ENCODE measurements around the gene VCL. TPM values are rescaled to one million over a fixed set of nuclear protein-coding genes. Genes with fewer than 3 reads are reported as not detected.

The VCL gene
- total RNA-seq (2022), result 92.2 and 113 TPM in 2 replicates
- Bru-seq, nascent RNA, result percentile 85 among the genes with signal in this experiment
- BruChase-seq, experiment 1, labeled RNA remaining after a 2-hour chase, result percentile 81 among the genes with signal in this experiment
- percentile 91 among the genes with signal in this experiment for BruChase-seq, experiment 2, labeled RNA remaining after a 6-hour chase
- long read RNA-seq, full-length matches to known transcripts, result 57 of 110 reads
- long read RNA-seq, partial matches to known transcripts, result 16 of 110 reads
- long read RNA-seq, other reads (novel, unspliced or antisense), result 37 of 110 reads

- H3K4me3 Mint-ChIP-seq (ENCODE audit: unreplicated experiment), result peak within 1 kb of the TSS; percentile 98
- H3K4me1 ChIP-seq, result peaks cover 32% of the 10 kb centered on the region
- H3K4me3 ChIP-seq (ENCODE audit: low read depth, low read length), result peak within 1 kb of the TSS; percentile 100
- no peaks in the 10 kb centered on the region for H3K9me3 Mint-ChIP-seq (ENCODE audit: unreplicated experiment)
- H3K36me3 ChIP-seq (ENCODE audit: control insufficient read depth, insufficient read depth, low read length), result no peaks in the 10 kb centered on the region; the same call in 1 of the 2 replicates
- no peak for TF ChIP-seq CTCF (IDR thresholded peaks at IDR 0.05; ENCODE audit: insufficient read depth in 1 of 2, low read depth in 1 of 2, low read length in 1 of 2, severe bottlenecking in 1 of 2, unreplicated experiment in 1 of 2)
- H3K27ac Mint-ChIP-seq (ENCODE audit: unreplicated experiment), result peak within 1 kb of the TSS; percentile 96
- ChIA-PET POLR2A (interaction anchor here (0.6 to 2.5 kb wide), 10 partner anchors 20 to 176 kb away, joined by 3 to 19 read pairs (median 4); no protein-coding TSS in a partner anchor), CTCF (interaction anchor here (0.5 to 2.0 kb wide), 10 partner anchors 42 to 119 kb away, joined by 3 to 7 read pairs (median 4); no protein-coding TSS in a partner anchor)
- H3K9me3 ChIP-seq, result no peaks in the 10 kb centered on the region
- no TSS peak for BruUV-seq (replicated peaks)
- intact Hi-C loops (cut with micrococcal nuclease; ENCODE audit: unreplicated experiment), result loop anchor here (1.0 to 5.0 kb wide), 2 partner anchors 60 to 84 kb away; no protein-coding TSS in a partner anchor
- H3K36me3 Mint-ChIP-seq (ENCODE audit: insufficient read depth, unreplicated experiment), result peaks cover 22% of the 10 kb centered on the region
- no peaks in the 10 kb centered on the region for H3K27me3 ChIP-seq (replicated peaks; ENCODE audit: control insufficient read depth, insufficient read depth, low read length)
- peaks cover 27% of the 10 kb centered on the region for H3K4me1 Mint-ChIP-seq (ENCODE audit: low read depth, unreplicated experiment)
- H3K27me3 Mint-ChIP-seq (ENCODE audit: insufficient read depth, unreplicated experiment), result no peaks in the 10 kb centered on the region
- DNase-seq, result peak; percentile 99 to 100
Observed at GRCh38 chr10:73997787-73998622, at the start of gene VCL. Gene VCL (plus strand): TSS chr10:73998116. CDS start chr10:73998208, 92 bp downstream.

GRCh38 chr10:73948947-73949633 lies 48.8 kb upstream of the VCL start:
- no TSS peak for BruUV-seq (replicated peaks)
- Mint-ChIP-seq H3K4me1 (ENCODE audit: low read depth, unreplicated experiment) (no peaks in the 10 kb centered on the region), H3K27ac (ENCODE audit: unreplicated experiment) (no peak overlapping the region), H3K27me3 (ENCODE audit: insufficient read depth, unreplicated experiment) (no peaks in the 10 kb centered on the region), H3K36me3 (ENCODE audit: insufficient read depth, unreplicated experiment) (no peaks in the 10 kb centered on the region), H3K9me3 (ENCODE audit: unreplicated experiment) (no peaks in the 10 kb centered on the region), H3K4me3 (ENCODE audit: unreplicated experiment) (no peak overlapping the region)
- Histone ChIP-seq H3K4me1 (no peaks in the 10 kb centered on the region), H3K36me3 (ENCODE audit: control insufficient read depth, insufficient read depth, low read length) (no peaks in the 10 kb centered on the region), H3K9me3 (no peaks in the 10 kb centered on the region; the same call in 1 of the 2 replicates), H3K27me3 (replicated peaks; ENCODE audit: control insufficient read depth, insufficient read depth, low read length) (no peaks in the 10 kb centered on the region), H3K4me3 (ENCODE audit: low read depth, low read length) (no peak overlapping the region)
- intact Hi-C loops (cut with micrococcal nuclease; ENCODE audit: unreplicated experiment), result no loop called here
- POLR2A ChIA-PET, result no interaction called here
- CTCF ChIA-PET, result no interaction called here
- no peak for DNase-seq
- no peak for TF ChIP-seq CTCF (IDR thresholded peaks at IDR 0.05; ENCODE audit: insufficient read depth in 1 of 2, low read depth in 1 of 2, low read length in 1 of 2, severe bottlenecking in 1 of 2, unreplicated experiment in 1 of 2)
